Hematopoietic multipotent progenitor cell treated with erythropoietin and hydrocortisone succinate and interleukin-3 and kit ligand, for 8 days (in vitro differentiated cells): ENCODE measurements around the gene GMFB.
"Not testable (repeated sequence)": the region's sequence is repeated elsewhere in the genome, so short reads cannot be mapped to it uniquely, and the experiment has no call there.

Experiments used
- DNase-seq: peaks from one replicate; pipeline ENCODE4 v3.0.0-alpha.2; 2015

The GMFB gene

GRCh38 chr14:54457609-54457996 is 31.2 kb downstream of the GMFB start:
- DNase-seq: no peak

DNA sequence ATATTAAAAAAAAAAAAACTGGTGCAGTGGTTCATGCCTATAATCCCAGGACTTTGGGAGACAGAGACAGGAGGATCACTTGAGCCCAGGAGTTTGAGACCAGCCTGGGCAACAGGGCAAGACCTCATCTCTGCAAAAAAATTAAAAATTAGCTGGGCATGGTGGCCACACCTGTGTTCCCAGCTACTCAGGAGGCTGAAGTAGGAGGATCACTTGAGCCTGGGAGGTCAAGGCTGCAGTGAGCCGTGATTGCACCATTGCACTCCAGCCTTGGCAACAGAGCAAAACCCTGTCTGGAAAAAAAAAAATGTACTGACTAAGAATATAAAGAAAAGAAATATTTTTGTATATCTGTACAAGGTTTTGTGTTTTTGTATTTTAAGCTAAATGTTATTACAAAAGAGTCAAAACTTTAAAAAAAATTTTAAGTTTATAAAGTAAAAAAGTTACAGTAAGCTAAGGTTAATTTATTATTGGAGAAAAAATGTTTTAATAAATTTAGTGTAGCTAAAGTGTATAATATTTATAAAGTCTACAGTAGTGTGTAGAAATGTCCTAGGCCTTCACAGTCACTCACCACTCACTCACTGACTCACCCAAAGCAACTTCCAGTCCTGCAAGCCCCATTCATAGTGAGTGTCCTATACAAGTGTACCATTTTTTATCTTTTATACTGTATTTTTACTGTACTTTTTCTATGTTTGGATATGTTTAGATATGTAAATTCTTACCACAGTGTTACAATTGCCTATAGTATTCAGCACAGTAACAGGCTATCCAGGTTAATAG is 31.8 kb downstream of the GMFB start:
- not testable (repeated sequence) for DNase-seq

GRCh38 chr14:54455363-54455762 is 33.4 kb downstream of the GMFB start:
- DNase-seq: no peak

DNA sequence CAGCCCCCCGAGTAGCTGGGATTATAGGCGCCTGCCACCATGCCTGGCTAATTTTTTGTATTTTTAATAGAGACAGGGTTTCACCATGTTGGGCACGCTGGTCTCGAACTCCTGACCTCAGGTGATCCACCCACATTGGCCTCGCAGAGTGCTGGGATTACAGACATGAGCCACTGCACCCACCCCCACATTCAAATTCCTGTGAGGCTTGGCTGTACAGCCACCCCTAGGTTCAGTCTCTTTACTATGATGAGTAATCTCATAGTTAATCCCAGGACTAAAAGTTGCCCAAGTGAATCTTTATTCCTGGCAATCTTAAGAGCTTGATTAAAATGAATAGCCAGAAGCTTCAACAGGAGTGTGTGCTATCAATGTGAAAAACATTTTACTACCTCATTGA is 34.8 kb downstream of the GMFB start:
- not testable (repeated sequence) for DNase-seq

GRCh38 chr14:54453252-54453651 is 35.5 kb downstream of the GMFB start:
- DNase-seq: no peak

GRCh38 chr14:54451961-54452360 is 36.8 kb downstream of the GMFB start:
- no peak for DNase-seq

- DNase-seq: no peak
These were observed 37.6 kb downstream of the GMFB start for GRCh38 chr14:54451121-54451601.

GRCh38 chr14:54450535-54450934 is 38.2 kb downstream of the GMFB start:
- DNase-seq: no peak

- DNase-seq: no peak
These were observed 41.5 kb downstream of the GMFB start for GRCh38 chr14:54447231-54447692.

- DNase-seq: peak; percentile 21
These were observed 42.6 kb downstream of the GMFB start for GRCh38 chr14:54446161-54446693.

DNA sequence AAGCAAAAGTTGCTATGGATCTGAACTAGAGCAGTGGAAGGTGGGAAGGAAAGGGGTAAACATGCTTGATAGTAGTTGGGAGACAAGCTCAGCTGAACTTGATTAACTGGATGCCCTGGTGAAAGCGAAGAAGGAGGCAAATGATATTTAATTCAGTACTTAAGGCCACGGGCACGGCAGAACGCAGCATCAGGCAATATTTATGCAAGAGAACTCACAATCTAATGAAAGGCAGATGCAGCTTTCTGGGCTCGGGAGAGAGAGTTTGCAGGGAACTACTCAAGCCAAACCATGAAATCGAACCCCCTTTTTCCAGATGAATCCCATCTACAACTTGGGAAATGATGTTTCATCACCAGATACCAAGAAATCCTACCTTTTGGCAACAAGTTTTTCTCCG is 44.1 kb downstream of the GMFB start:
- DNase-seq: no peak

- DNase-seq: no peak
These were observed 44.8 kb downstream of the GMFB start for GRCh38 chr14:54443981-54444380.

- DNase-seq: not testable (repeated sequence)
These were observed 45.8 kb downstream of the GMFB start for GRCh38 chr14:54442961-54443360.

GRCh38 chr14:54440873-54441868 is 47.6 kb downstream of the GMFB start, which contains the start of gene CNIH1:
TSS of gene CNIH1 (minus strand) at chr14:54441374. CDS start at chr14:54441327, 47 bp downstream.
- DNase-seq: peak; percentile 88

DNA sequence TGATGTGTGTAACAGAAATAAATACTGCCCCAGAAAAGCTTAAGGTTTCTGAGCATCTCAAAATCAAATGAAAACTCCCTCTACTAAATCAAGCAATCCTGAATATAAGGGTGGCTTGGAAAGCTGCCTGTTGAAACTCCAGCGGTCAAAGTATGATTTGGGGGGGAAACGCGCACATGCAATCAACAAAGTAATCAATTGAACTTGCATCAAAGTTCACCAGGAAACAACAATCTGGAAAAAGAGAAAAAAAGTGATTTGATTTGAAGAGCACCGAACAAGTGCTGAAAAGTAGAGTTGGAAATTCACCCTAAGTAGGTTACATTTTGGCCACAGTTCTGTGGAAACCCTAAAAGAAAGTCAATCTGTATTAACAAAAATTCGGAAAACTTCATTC is 48.3 kb downstream of the GMFB start:
- peak; percentile 11 for DNase-seq

DNA sequence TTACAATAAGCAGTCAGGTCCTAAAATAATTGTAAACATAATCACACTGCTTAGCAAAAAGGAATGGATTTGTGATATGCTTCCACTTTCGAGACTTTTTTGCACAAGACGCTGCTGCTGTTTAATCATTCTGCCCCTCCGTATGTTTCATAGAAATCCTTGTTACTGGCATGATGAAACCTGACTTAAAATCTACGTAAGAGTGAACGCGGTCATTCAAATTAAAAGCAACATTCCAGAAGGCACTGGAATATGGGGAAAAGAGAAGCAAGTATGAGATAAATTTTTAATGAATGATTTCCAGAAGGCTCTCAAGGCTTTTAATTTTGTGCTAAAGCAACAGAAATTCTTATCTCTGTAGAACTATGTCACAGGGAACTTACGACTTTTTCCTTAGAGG is 48.7 kb downstream of the GMFB start:
- DNase-seq: no peak

GRCh38 chr14:54438703-54439102 is 50.1 kb downstream of the GMFB start:
- DNase-seq: no peak

GRCh38 chr14:54437954-54438353 is 50.8 kb downstream of the GMFB start:
- DNase-seq: not testable (repeated sequence)

- peak; percentile 82 for DNase-seq
These were observed 53.2 kb downstream of the GMFB start for GRCh38 chr14:54435500-54435981.

GRCh38 chr14:54428527-54428926 is 60.3 kb downstream of the GMFB start:
- no peak for DNase-seq

DNA sequence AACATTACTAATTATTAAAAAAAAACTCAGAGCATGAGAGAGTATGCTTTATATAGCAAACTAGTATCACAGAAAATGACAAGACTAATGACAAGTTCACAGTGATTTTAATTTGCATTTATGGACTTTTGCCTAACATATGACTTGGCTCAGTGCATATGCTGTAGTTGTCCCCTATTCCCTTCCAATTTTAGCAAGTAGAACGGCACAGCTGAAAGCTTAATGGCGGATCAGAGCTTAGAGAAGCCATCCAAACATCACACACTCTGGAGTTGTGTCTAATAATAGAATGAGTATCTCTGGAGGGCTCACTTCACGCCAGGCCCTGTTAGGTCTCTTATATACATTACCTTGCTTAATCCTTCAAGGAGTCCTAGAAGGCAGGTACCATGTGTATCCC is 60.9 kb downstream of the GMFB start:
- no peak for DNase-seq

DNA sequence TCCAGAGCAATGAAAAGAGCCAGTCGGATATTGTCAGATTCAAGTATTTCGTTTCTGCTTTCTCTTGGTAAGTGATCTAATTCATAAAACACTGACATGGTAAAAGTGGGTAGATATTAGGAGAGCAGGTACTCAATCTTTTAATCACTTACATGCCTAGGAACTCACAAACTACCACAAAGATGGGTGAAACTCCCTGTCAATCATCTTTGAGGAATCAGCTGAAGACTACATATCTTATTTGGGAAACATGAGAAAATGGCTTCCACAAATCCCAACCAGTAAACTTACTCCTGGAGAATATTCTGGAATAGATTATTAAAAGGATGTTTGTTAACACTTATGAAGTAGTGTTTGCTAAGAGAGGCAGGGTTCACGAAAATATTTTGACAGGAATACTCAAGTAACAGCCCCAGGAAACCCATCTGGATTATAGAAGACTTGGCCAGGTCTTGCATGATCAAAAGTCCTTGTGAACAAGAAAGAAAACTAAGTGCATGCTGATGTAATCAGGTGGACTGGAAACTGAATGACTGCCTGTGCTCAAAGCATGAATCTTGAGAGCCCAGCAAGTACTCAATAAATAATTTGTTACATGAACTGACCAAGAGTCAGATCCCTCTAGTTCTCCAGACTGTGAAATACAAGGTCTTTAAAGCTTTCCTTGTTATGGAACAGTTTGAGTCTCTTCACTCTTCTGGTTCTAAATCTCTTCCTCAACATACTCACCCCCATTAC is 63.1 kb downstream of the GMFB start:
- no peak for DNase-seq
